Lower leg skin (tissue), 4 donors: Measurements from ENCODE around the gene MOK. TPM values are rescaled to one million over a fixed set of nuclear protein-coding genes. Genes with fewer than 3 reads are reported as not detected.

Experiments used
- DNase-seq, 2 donors: peaks; one replicate each; pipeline ENCODE4 v3.0.0-alpha.2; 2019; ENCODE audit warnings: low spot score in 2 of 2
- H3K4me3 ChIP-seq: fragments of 200-600 bp; sonication (generic); 2 replicates; pipeline ENCODE4 v1.5.1; 2017; ENCODE audit warnings: mild to moderate bottlenecking, low read depth; ENCODE audit not compliant: poor library complexity, severe bottlenecking
- CTCF ChIP-seq, 3 donors: fragments of 450-650 bp; IDR thresholded peaks; one replicate each; pipeline ENCODE4 v1.5.1; 2016; ENCODE audit warnings: antibody characterized with exemption in 3 of 3, mild to moderate bottlenecking in 3 of 3, moderate library complexity in 2 of 3
- POLR2A ChIP-seq, 2 donors: fragments of 450-650 bp; IDR thresholded peaks; one replicate each; pipeline ENCODE4 v1.6.1; 2016 to 2017; ENCODE audit warnings: antibody characterized with exemption in 2 of 2, mild to moderate bottlenecking in 1 of 2, moderate library complexity in 1 of 2
- WGBS, 2 donors: methylation state at CpG; one replicate each; pipeline ENCODE4 v1.1.5; 2018; 5-methylcytosine and 5-hydroxymethylcytosine counted together
- intact Hi-C: fragments of 100-400 bp; cut with DNase I; formaldehyde crosslinking; loops from one replicate; pipeline ENCODE4 v1.15.0; 2023; ENCODE audit warnings: low total_unique reads
- total RNA-seq, 4 donors: library from RNA; depleted of rRNA; stranded (reverse); fragments of >200 nt; gene quantifications; one replicate each; pipeline ENCODE4 v1.1.0, GENCODE V29; 2016

The MOK gene
- total RNA-seq, 4 donors from 2014 or later, result 2.1 to 12.2 (median 7.8) TPM

GRCh38 chr14:102285106-102285505 lies 19.9 kb downstream of the MOK start:
- intact Hi-C loops, result no loop called here
- TF ChIP-seq POLR2A (IDR thresholded peaks at IDR 0.05) (no peak), CTCF (IDR thresholded peaks at IDR 0.05) (no peak)
- peak in 1 of 2 donors; percentile 23 for DNase-seq
- 94 to 96% methylated on average over 2 of the region's 2 CpGs for WGBS, 2 donors
- no peak overlapping the region for H3K4me3 ChIP-seq

- WGBS, 2 donors, result 64 to 65% methylated on average over 2 of the region's 2 CpGs
- no peak overlapping the region for H3K4me3 ChIP-seq
- intact Hi-C loops, result no loop called here
- TF ChIP-seq POLR2A (IDR thresholded peaks at IDR 0.05) (no peak), CTCF (IDR thresholded peaks at IDR 0.05) (no peak)
- DNase-seq, result peak in 1 of 2 donors; percentile 49
Measured at GRCh38 chr14:102283631-102284129, 21.3 kb downstream of the MOK start.

- TF ChIP-seq CTCF (IDR thresholded peaks at IDR 0.05) (no peak), POLR2A (IDR thresholded peaks at IDR 0.05) (no peak)
Measured at GRCh38 chr14:102282751-102283465, 22.1 kb downstream of the MOK start.

GRCh38 chr14:102280376-102280962 lies 24.5 kb downstream of the MOK start:
- intact Hi-C loops, result no loop called here
- H3K4me3 ChIP-seq, result no peak overlapping the region
- WGBS, 2 donors, result 94 to 96% methylated on average over 8 of the region's 8 CpGs
- peak in 1 of 2 donors; percentile 15 for DNase-seq
- no peak for TF ChIP-seq CTCF (IDR thresholded peaks at IDR 0.05)
- TF ChIP-seq POLR2A (IDR thresholded peaks at IDR 0.05), result no peak

More at GRCh38 chr14:102282751-102283465, 22.1 kb downstream of the MOK start:
- 79 to 88% methylated on average over 9 of the region's 9 CpGs for WGBS, 2 donors
- intact Hi-C loops, result no loop called here
- peak in 1 of 2 donors; percentile 70 for DNase-seq
- H3K4me3 ChIP-seq, result no peak overlapping the region

GRCh38 chr14:102279688-102280348 lies 25.1 kb downstream of the MOK start:
- no peak overlapping the region for H3K4me3 ChIP-seq
- TF ChIP-seq POLR2A (IDR thresholded peaks at IDR 0.05), result no peak
- TF ChIP-seq CTCF (IDR thresholded peaks at IDR 0.05), result no peak
- intact Hi-C loops, result no loop called here
- 79 to 82% methylated on average over 8 of the region's 8 CpGs for WGBS, 2 donors
- peak in 1 of 2 donors; percentile 46 for DNase-seq
